MM.1S (cell line): ENCODE measurements around the gene GTF2F2.

Experiments
- DNase-seq: peaks from one replicate; pipeline ENCODE4 v3.0.0-alpha.2; 2015
- H2AFZ ChIP-seq: fragments of 300-600 bp; sonication (generic); 2 replicates; pipeline ENCODE4 v1.6.0; 2016; ENCODE audit warnings: antibody characterized with exemption, low read length
- H3F3A ChIP-seq: fragments of 300-600 bp; sonication (generic); 2 replicates; pipeline ENCODE4 v1.6.1; 2016; ENCODE audit warnings: mild to moderate bottlenecking, antibody characterized with exemption, low read length, moderate library complexity, mixed read lengths; ENCODE audit not compliant: insufficient read depth
- H3K27ac ChIP-seq: fragments of 300-600 bp; sonication (generic); 2 replicates; pipeline ENCODE4 v1.5.1; 2016; ENCODE audit warnings: mild to moderate bottlenecking, low read length
- H3K27me3 ChIP-seq: fragments of 300-600 bp; sonication (generic); replicated peaks from 2 replicates; pipeline ENCODE4 v1.6.0; 2016; ENCODE audit warnings: low read length; ENCODE audit not compliant: insufficient read depth
- H3K36me3 ChIP-seq: fragments of 300-600 bp; sonication (generic); replicated peaks from 2 replicates; pipeline ENCODE4 v1.6.1; 2016; ENCODE audit warnings: mild to moderate bottlenecking, low read length, mixed read lengths; ENCODE audit not compliant: insufficient read depth
- H3K4me1 ChIP-seq: fragments of 300-600 bp; sonication (generic); 2 replicates; pipeline ENCODE4 v1.6.1; 2016; ENCODE audit warnings: low read length, mixed read lengths
- H3K4me2 ChIP-seq: fragments of 300-600 bp; sonication (generic); 2 replicates; pipeline ENCODE4 v1.6.0; 2016; ENCODE audit warnings: low read depth, low read length
- H3K4me3 ChIP-seq: fragments of 300-600 bp; sonication (generic); 2 replicates; pipeline ENCODE4 v1.5.1; 2016; ENCODE audit warnings: low read length, mixed read lengths
- H3K79me2 ChIP-seq: fragments of 300-600 bp; sonication (generic); 2 replicates; pipeline ENCODE4 v1.6.1; 2016; ENCODE audit warnings: mixed run types, low read length, mixed read lengths
- H3K9ac ChIP-seq: fragments of 300-600 bp; sonication (generic); 2 replicates; pipeline ENCODE4 v1.6.1; 2016; ENCODE audit warnings: low read length, mixed read lengths
- H3K9me2 ChIP-seq: fragments of 300-600 bp; sonication (generic); replicated peaks from 2 replicates; pipeline ENCODE4 v1.6.1; 2016; ENCODE audit warnings: mild to moderate bottlenecking, low read length, mixed read lengths; ENCODE audit not compliant: insufficient read depth
- H3K9me3 ChIP-seq: fragments of 300-600 bp; sonication (generic); replicated peaks from 2 replicates; pipeline ENCODE4 v1.6.1; 2016; ENCODE audit warnings: mild to moderate bottlenecking, low read length, mixed read lengths; ENCODE audit not compliant: insufficient read depth
- H4K20me1 ChIP-seq: fragments of 300-600 bp; sonication (generic); 2 replicates; pipeline ENCODE4 v1.6.1; 2016; ENCODE audit warnings: mild to moderate bottlenecking, low read length, moderate library complexity, mixed read lengths; ENCODE audit not compliant: insufficient read depth
- EZH2 ChIP-seq: fragments of 300-600 bp; sonication (generic); optimal IDR thresholded peaks from 2 replicates; pipeline ENCODE3; 2017; ENCODE audit warnings: low read depth, mild to moderate bottlenecking, antibody characterized with exemption, low read length, mixed read lengths
- EZH2phosphoT487 ChIP-seq: fragments of 300-600 bp; sonication (generic); IDR thresholded peaks from 2 replicates; pipeline ENCODE4 v1.6.1; 2018; ENCODE audit warnings: antibody characterized with exemption, low read length
- TF ChIP-seq, protein P1 (sequence below): fragments of 300-600 bp; sonication (generic); IDR thresholded peaks from 2 replicates; pipeline ENCODE4 v1.5.1; 2016; ENCODE audit warnings: antibody characterized with exemption, low read length, mixed read lengths

GTF2F2 gene

DNA sequence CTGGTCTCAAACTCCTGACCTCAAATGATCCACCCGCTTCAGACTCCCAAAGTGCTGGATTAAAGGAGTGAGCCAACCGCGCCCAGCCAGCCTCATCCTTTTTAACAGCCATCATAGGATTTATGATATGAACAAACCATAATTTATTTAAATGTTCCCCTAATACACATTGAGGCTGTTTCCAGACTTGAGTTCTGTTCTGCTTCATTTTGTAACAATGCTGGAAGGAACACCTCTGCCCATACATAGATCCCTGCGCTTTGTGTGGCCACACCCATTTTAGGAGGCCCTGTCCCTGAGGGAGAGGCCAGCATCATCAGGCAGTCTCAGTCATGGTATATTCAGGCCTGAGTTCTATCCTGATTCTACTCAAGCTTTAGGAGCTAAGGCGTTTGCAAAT lies 184.8 kb downstream of the GTF2F2 start:
- H3K4me2 ChIP-seq: no peak overlapping the region
- H3K4me1 ChIP-seq: no peaks in the 10 kb centered on the region
- no peak overlapping the region for H3K4me3 ChIP-seq
- no peaks in the 10 kb centered on the region for H3K9me3 ChIP-seq
- H4K20me1 ChIP-seq: no peaks in the 10 kb centered on the region
- no peak overlapping the region for H3K9ac ChIP-seq
- H3K79me2 ChIP-seq: no peaks in the 10 kb centered on the region
- H3K36me3 ChIP-seq: no peaks in the 10 kb centered on the region
- no peaks in the 10 kb centered on the region for H3K9me2 ChIP-seq
- H3K27me3 ChIP-seq: no peaks in the 10 kb centered on the region
- TF ChIP-seq EZH2 (no peak), EZH2phosphoT487 (no peak)
- TF ChIP-seq, protein P1, sequence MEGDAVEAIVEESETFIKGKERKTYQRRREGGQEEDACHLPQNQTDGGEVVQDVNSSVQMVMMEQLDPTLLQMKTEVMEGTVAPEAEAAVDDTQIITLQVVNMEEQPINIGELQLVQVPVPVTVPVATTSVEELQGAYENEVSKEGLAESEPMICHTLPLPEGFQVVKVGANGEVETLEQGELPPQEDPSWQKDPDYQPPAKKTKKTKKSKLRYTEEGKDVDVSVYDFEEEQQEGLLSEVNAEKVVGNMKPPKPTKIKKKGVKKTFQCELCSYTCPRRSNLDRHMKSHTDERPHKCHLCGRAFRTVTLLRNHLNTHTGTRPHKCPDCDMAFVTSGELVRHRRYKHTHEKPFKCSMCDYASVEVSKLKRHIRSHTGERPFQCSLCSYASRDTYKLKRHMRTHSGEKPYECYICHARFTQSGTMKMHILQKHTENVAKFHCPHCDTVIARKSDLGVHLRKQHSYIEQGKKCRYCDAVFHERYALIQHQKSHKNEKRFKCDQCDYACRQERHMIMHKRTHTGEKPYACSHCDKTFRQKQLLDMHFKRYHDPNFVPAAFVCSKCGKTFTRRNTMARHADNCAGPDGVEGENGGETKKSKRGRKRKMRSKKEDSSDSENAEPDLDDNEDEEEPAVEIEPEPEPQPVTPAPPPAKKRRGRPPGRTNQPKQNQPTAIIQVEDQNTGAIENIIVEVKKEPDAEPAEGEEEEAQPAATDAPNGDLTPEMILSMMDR: no peak
- no peaks in the 10 kb centered on the region for H3F3A ChIP-seq
- H2AFZ ChIP-seq: no peak overlapping the region
- no peak overlapping the region for H3K27ac ChIP-seq
- DNase-seq: no peak

DNA sequence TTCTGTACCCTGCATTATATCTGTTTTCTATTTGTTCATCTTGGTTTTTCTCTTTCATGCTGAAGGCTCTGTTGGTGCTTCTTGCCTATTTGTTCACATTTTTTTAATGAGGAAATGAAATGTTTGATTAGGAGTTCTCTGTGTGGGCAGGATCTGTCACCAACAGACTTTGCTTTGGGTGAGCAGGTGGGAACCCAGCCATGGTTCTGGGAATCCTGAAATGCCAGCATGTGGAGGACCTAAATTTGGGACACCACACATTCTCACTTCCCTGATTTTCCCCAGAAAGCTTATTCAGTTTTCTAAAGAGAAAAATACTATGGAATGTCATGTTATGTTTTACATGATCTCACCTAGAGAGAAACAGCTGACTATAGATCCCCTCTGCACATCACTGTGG lies 186.7 kb downstream of the GTF2F2 start:
- no peaks in the 10 kb centered on the region for H3K9me2 ChIP-seq
- 0 out of 2 replicates have a peak, but pooled peaks cover 5% of the 10 kb centered on the region for H3K4me1 ChIP-seq
- TF ChIP-seq EZH2 (no peak), EZH2phosphoT487 (no peak)
- TF ChIP-seq, protein P1: no peak

DNA sequence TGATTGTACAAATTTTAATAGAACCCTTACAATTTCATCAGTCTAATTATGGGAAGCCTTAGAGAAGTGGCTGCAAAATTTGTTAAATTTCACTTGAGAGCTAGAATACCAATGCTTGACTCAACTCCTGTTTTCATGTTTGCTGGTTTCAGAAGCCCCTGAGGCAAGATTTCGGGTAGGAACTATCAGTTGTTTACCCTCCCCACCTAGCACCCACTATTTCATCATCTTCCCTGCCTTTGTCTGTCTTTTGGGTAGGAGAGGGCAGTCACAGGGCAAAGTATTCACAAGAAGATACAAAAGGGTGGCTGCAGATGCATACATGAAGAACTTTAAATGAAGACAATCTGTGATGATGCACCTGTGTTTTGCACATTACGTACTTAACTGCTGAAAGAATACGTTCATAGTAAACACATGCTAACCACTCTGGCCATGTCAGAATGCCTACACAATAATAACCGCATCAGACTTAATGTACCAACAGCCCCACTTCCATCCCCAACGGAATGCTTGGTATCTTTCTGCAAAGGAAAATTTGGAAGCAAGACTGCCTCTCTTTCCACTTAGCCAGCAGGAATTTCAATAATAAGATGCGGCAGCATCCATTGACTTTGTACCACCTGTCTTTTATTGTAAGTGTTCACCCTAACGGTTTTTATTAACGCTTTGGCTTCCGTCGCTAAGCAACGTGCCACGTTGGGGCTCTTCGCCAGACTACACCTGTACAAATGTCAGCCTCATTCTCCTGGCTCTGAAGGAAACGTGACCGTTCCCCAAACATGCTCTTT lies 190.2 kb downstream of the GTF2F2 start:
- H4K20me1 ChIP-seq: no peaks in the 10 kb centered on the region

More for the DNA sequence above, 186.7 kb downstream of the GTF2F2 start:
- DNase-seq: no peak
- Histone ChIP-seq H3K27me3 (no peaks in the 10 kb centered on the region), H3K9ac (no peak overlapping the region), H3K36me3 (no peaks in the 10 kb centered on the region), H3K79me2 (no peaks in the 10 kb centered on the region), H3K4me2 (no peak overlapping the region), H3K27ac (no peak overlapping the region), H3F3A (no peaks in the 10 kb centered on the region), H2AFZ (no peak overlapping the region), H4K20me1 (no peaks in the 10 kb centered on the region), H3K4me3 (no peak overlapping the region), H3K9me3 (no peaks in the 10 kb centered on the region)

More for the DNA sequence above, 190.2 kb downstream of the GTF2F2 start:
- H2AFZ ChIP-seq: no peak overlapping the region
- H3K9ac ChIP-seq: no peak overlapping the region
- no peak overlapping the region for H3K4me3 ChIP-seq
- H3K9me3 ChIP-seq: no peaks in the 10 kb centered on the region
- no peaks in the 10 kb centered on the region for H3F3A ChIP-seq
- no peaks in the 10 kb centered on the region for H3K79me2 ChIP-seq
- H3K36me3 ChIP-seq: no peaks in the 10 kb centered on the region
- no peak for TF ChIP-seq EZH2phosphoT487
- TF ChIP-seq, protein P1: no peak
- no peak for TF ChIP-seq EZH2
- DNase-seq: no peak
- no peaks in the 10 kb centered on the region for H3K9me2 ChIP-seq
- peak overlapping the region; percentile 34; the same call in 1 of the 2 replicates for H3K4me2 ChIP-seq
- no peak overlapping the region for H3K27ac ChIP-seq
- H3K27me3 ChIP-seq: no peaks in the 10 kb centered on the region
- 0 out of 2 replicates have a peak, but pooled peaks cover 5% of the 10 kb centered on the region for H3K4me1 ChIP-seq
